HUES6 (cell line): Measurements from ENCODE around the gene SIL1.
"Not testable (repeated sequence)": the region's sequence is repeated elsewhere in the genome, so short reads cannot be mapped to it uniquely, and the experiment has no call there.

Experiments used
- H3K27ac ChIP-seq: 2 replicates; pipeline ENCODE4 v1.7.0; 2013; ENCODE audit warnings: low read depth, mild to moderate bottlenecking, low read length, inconsistent platforms
- H3K27me3 ChIP-seq: 2 replicates; pipeline ENCODE4 v1.6.1; 2013; ENCODE audit warnings: low read length; ENCODE audit not compliant: control insufficient read depth, insufficient read depth
- H3K36me3 ChIP-seq: 2 replicates; pipeline ENCODE4 v1.6.1; 2013; ENCODE audit warnings: low read length; ENCODE audit not compliant: control insufficient read depth, insufficient read depth
- H3K4me1 ChIP-seq: 2 replicates; pipeline ENCODE4 v1.6.1; 2013; ENCODE audit warnings: low read length; ENCODE audit not compliant: control insufficient read depth, insufficient read depth
- H3K4me3 ChIP-seq: 2 replicates; pipeline ENCODE4 v1.5.1; 2013; ENCODE audit warnings: low read depth, low read length
- H3K9ac ChIP-seq: one replicate; pipeline ENCODE4 v1.6.1; 2013; ENCODE audit warnings: mild to moderate bottlenecking, low read length
- H3K9me3 ChIP-seq: 2 replicates; pipeline ENCODE4 v1.6.1; 2013; ENCODE audit warnings: low read depth, low read length; ENCODE audit not compliant: control insufficient read depth, insufficient read depth

SIL1 gene

GRCh38 chr5:139064613-139065012, 133.6 kb downstream of the SIL1 start:
- no peaks in the 10 kb centered on the region for H3K27me3 ChIP-seq
- H3K27ac ChIP-seq, result no peak overlapping the region
- peaks cover 12% of the 10 kb centered on the region for H3K4me1 ChIP-seq
- no peak overlapping the region for H3K4me3 ChIP-seq
- H3K9ac ChIP-seq, result no peak overlapping the region
- H3K36me3 ChIP-seq, result no peaks in the 10 kb centered on the region
- no peaks in the 10 kb centered on the region for H3K9me3 ChIP-seq

- Histone ChIP-seq H3K36me3 (no peaks in the 10 kb centered on the region), H3K4me3 (no peak overlapping the region), H3K27me3 (no peaks in the 10 kb centered on the region), H3K27ac (no peak overlapping the region), H3K4me1 (peaks cover 12% of the 10 kb centered on the region), H3K9me3 (no peaks in the 10 kb centered on the region), H3K9ac (no peak overlapping the region)
Measured at GRCh38 chr5:139063664-139064054, 134.5 kb downstream of the SIL1 start.

GRCh38 chr5:139062910-139063663, 135.1 kb downstream of the SIL1 start:
- no peaks in the 10 kb centered on the region for H3K36me3 ChIP-seq
- H3K4me1 ChIP-seq, result peaks cover 12% of the 10 kb centered on the region
- H3K27ac ChIP-seq, result no peak overlapping the region
- no peak overlapping the region for H3K9ac ChIP-seq
- H3K27me3 ChIP-seq, result no peaks in the 10 kb centered on the region
- no peak overlapping the region for H3K4me3 ChIP-seq
- no peaks in the 10 kb centered on the region for H3K9me3 ChIP-seq

DNA sequence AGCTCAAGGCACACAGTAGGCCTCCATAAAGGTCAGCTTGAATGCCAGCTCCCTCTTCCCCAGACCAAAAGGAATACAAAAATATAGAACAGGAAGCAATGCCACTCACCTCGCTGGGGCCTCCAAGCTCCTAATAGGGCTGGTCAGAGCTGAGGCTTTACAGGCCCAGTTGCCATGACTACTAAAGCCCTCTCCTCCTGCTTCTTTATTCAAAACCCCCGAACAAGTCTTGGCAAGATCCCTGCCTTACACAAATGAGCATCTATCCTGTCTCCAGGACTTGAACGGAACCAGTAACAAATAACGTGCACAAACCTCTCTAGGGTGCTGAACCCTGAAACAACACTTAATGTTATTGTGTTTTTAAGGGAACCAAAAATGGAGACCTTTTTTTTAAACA, 136.3 kb downstream of the SIL1 start:
- H3K9me3 ChIP-seq, result peaks cover 3% of the 10 kb centered on the region; the same call in 1 of the 2 replicates
- H3K4me3 ChIP-seq, result no peak overlapping the region
- no peaks in the 10 kb centered on the region for H3K36me3 ChIP-seq
- no peaks in the 10 kb centered on the region for H3K27me3 ChIP-seq
- H3K27ac ChIP-seq, result no peak overlapping the region
- H3K4me1 ChIP-seq, result peaks cover 12% of the 10 kb centered on the region
- no peak overlapping the region for H3K9ac ChIP-seq

- Histone ChIP-seq H3K9me3 (peaks cover 3% of the 10 kb centered on the region; the same call in 1 of the 2 replicates), H3K27ac (no peak overlapping the region), H3K27me3 (no peaks in the 10 kb centered on the region), H3K4me1 (peaks cover 12% of the 10 kb centered on the region), H3K36me3 (no peaks in the 10 kb centered on the region), H3K9ac (no peak overlapping the region), H3K4me3 (no peak overlapping the region)
Measured at GRCh38 chr5:139061274-139061673, 136.9 kb downstream of the SIL1 start.

DNA sequence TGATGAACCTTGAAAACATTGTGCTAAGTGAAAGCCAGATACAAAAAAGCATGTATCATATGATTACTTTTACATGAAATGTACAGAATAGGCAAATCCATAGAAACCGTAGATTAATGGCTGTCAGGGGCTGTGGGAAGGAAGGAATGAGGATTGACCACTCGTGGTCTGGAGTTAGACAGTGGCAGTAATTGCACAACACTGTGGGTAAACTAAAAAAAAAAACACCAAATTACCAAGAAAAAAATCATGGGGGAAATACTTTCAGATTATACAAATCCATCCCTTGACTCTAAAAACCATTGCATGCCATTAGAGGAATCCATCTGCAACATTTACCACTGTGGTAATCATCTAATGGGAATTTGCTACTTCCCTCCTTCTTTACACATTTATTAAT, 140.0 kb downstream of the SIL1 start:
- Histone ChIP-seq H3K27me3 (no peaks in the 10 kb centered on the region), H3K27ac (no peak overlapping the region), H3K4me3 (no peak overlapping the region), H3K36me3 (no peaks in the 10 kb centered on the region), H3K9ac (no peak overlapping the region), H3K4me1 (peaks cover 17% of the 10 kb centered on the region), H3K9me3 (peaks cover 11% of the 10 kb centered on the region)

DNA sequence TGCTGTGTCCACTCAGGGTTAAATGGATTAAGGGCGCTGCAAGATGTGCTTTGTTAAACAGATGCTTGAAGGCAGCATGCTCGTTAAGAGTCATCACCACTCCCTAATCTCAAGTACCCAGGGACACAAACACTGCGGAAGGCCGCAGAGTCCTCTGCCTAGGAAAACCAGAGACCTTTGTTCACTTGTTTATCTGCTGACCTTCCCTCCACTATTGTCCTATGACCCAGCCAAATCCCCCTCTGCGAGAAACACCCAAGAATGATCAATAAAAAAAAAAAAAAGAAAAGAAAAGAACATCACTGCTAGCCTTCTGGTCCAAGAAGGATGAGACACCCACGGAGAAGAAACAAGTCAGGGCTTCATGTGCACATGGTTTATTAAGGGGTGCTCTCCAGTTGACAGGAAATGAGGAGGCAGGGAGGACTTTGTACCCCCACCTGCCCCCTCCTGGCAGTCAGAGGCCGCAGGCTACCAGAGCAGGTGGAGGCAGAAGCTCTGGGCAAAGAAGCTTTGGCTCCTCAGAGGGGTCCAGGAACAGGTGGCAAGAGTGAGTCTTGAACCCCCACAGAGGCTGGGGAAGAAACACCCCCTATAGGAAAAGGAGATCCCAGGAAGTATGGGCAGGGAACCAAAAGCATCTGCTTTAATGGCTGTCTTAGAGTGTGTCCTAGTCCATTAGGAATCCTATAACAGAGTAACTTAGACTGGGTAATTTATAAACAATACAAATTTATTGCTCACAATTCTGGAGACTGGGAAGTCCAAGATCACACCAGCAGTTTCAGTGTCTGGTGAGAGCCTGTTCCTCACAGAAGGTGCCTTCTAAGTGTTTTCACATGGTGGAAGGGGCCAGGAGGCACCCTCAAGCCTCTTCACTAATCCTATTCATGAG, 140.9 kb downstream of the SIL1 start:
- H3K4me3 ChIP-seq, H3K9ac ChIP-seq, H3K27me3 ChIP-seq, H3K36me3 ChIP-seq, H3K27ac ChIP-seq: not testable (repeated sequence)
- Histone ChIP-seq H3K4me1 (peaks cover 23% of the 10 kb centered on the region), H3K9me3 (peaks cover 11% of the 10 kb centered on the region)

DNA sequence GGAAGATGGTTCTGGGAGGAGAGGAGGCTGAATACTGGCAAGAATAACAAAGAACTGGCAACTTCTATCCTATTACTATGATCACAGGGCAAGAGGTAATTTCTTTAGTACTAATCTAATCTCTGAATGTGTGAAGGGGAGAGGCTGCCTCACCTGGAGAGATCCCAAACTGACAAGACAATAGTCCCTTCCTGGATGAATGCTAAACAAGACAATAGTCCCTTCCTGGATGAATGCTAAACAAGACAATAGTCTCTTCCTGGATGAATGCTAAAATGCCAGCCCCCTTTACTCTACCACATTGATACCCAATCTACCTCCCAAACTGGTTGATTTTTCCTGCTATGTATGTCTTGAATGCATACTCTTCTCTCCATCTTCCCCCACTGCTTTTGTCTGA, 145.2 kb downstream of the SIL1 start:
- Histone ChIP-seq H3K27ac (no peak overlapping the region), H3K4me3 (no peak overlapping the region), H3K36me3 (no peaks in the 10 kb centered on the region), H3K9ac (no peak overlapping the region), H3K27me3 (no peaks in the 10 kb centered on the region), H3K4me1 (peaks cover 11% of the 10 kb centered on the region), H3K9me3 (peaks cover 11% of the 10 kb centered on the region)

DNA sequence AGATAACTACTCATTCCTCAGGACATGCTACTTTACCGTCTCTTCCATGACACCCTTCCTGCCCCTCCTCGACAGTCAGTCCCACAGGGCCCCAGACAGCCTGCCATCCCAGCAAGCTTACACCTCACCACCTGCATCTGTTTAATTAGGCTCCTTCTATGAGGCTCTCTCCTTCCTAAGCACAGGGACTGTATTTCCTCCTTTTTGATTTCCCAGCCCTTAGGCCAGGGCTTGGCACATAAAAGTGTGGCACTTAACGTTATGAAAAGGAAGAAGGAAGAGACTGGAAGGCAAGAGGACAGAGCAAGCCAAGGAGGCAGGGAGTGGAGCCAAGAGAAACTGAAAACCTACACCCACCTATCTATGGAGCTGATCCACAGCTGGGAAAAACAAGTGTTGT, 146.8 kb downstream of the SIL1 start:
- H3K27ac ChIP-seq, result no peak overlapping the region
- no peaks in the 10 kb centered on the region for H3K27me3 ChIP-seq
- H3K36me3 ChIP-seq, result no peaks in the 10 kb centered on the region
- H3K9me3 ChIP-seq, result peaks cover 8% of the 10 kb centered on the region
- H3K4me1 ChIP-seq, result peaks cover 11% of the 10 kb centered on the region
- H3K9ac ChIP-seq, result no peak overlapping the region
- H3K4me3 ChIP-seq, result no peak overlapping the region

DNA sequence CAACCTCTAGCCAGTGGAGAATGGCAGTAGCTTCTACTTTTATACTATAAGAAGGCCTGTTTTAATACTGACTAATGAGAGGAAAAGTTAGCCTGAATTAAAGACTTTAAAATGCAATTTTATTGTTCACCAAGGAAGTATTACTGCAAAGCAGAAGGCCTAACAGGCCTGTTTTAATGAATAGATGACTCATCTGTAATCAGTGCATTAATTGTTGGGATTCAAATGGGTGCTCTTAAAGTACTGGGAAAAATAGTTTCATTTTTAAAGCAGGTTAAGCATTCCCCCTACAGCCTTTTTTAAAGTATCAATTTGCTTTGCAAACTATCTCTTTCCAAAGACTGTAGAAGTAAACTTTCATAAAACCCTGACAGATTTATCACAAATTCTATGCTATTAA, 147.7 kb downstream of the SIL1 start:
- no peaks in the 10 kb centered on the region for H3K27me3 ChIP-seq
- peaks cover 8% of the 10 kb centered on the region for H3K9me3 ChIP-seq
- no peaks in the 10 kb centered on the region for H3K36me3 ChIP-seq
- H3K9ac ChIP-seq, result no peak overlapping the region
- H3K4me3 ChIP-seq, result no peak overlapping the region
- H3K27ac ChIP-seq, result no peak overlapping the region
- H3K4me1 ChIP-seq, result peaks cover 11% of the 10 kb centered on the region

- Histone ChIP-seq H3K4me1 (peaks cover 11% of the 10 kb centered on the region), H3K27me3 (no peaks in the 10 kb centered on the region), H3K9me3 (0 out of 2 replicates have a peak, but pooled peaks cover 2% of the 10 kb centered on the region), H3K9ac (no peak overlapping the region), H3K36me3 (no peaks in the 10 kb centered on the region), H3K27ac (no peak overlapping the region), H3K4me3 (no peak overlapping the region)
Measured at GRCh38 chr5:139049780-139050179, 148.4 kb downstream of the SIL1 start.
